Erythroblast (primary cell): ENCODE measurements around the gene CFP.
"Not testable (repeated sequence)": the region's sequence is repeated elsewhere in the genome, so short reads cannot be mapped to it uniquely, and the experiment has no call there.

Source experiments
- GATA1 ChIP-seq: IDR thresholded peaks from 2 replicates; pipeline ENCODE4 v1.6.1; 2011; ENCODE audit warnings: low read depth, mild to moderate bottlenecking, control low read depth, low read length, moderate library complexity
- POLR2A ChIP-seq: IDR thresholded peaks from 2 replicates; pipeline ENCODE4 v1.6.1; 2011; ENCODE audit warnings: mild to moderate bottlenecking, low read length

DNA sequence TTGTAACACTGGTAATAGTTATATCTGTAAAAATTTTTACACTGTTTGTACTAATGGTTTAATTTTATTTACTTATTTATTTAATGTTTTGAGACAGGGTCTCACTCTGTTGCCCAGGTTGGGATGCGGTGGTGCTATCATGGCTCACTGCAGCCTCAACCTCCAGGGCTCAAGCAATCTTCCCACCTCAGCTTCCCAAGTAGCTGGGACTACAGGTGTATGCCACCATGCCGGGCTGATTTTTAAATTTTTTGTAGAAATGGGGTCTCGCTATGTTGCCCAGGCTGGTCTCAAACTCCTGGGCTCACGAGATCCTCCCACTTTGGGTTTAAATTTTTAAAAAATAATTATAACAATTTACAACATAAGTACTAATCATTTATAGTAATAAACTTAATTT lies 26.6 kb downstream of the CFP start:
- TF ChIP-seq POLR2A, GATA1: not testable (repeated sequence)
